ENCODE data around the gene CNDP2. TPM values are rescaled to one million over a fixed set of nuclear protein-coding genes. Genes with fewer than 3 reads are reported as not detected.

CNDP2 gene
- total RNA-seq, 1 donor from 2014 or later: 113 TPM

DNA sequence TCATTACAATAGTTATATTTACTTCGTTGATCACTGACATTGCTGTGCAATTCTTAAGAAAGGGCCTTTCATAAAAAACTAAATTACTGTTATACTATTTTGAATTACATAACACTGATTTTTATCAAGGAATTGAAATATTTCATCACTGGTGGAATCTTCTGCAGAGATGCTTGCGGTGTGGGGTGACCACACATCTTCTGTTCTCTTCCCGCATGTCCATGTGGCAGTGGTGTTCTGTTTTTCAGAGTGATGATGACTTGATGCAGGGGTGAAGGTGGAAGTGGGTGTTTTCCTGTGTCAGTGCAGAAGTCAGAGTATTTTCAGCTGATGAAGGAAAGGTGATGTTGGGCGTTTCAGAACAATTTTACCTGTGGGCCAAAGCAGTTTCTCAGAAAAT, 7.0 kb downstream of the CNDP2 start:
- no peak overlapping the region for H3K4me3 Mint-ChIP-seq (ENCODE audit: unreplicated experiment)
- DNase-seq (ENCODE audit: low spot score): no peak
- H3K27me3 Mint-ChIP-seq (ENCODE audit: unreplicated experiment): peaks cover 3% of the 10 kb centered on the region
- TF ChIP-seq, protein P1, sequence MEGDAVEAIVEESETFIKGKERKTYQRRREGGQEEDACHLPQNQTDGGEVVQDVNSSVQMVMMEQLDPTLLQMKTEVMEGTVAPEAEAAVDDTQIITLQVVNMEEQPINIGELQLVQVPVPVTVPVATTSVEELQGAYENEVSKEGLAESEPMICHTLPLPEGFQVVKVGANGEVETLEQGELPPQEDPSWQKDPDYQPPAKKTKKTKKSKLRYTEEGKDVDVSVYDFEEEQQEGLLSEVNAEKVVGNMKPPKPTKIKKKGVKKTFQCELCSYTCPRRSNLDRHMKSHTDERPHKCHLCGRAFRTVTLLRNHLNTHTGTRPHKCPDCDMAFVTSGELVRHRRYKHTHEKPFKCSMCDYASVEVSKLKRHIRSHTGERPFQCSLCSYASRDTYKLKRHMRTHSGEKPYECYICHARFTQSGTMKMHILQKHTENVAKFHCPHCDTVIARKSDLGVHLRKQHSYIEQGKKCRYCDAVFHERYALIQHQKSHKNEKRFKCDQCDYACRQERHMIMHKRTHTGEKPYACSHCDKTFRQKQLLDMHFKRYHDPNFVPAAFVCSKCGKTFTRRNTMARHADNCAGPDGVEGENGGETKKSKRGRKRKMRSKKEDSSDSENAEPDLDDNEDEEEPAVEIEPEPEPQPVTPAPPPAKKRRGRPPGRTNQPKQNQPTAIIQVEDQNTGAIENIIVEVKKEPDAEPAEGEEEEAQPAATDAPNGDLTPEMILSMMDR (IDR thresholded peaks at IDR 0.05; ENCODE audit: unreplicated experiment): no peak
- H3K27ac Mint-ChIP-seq (ENCODE audit: unreplicated experiment): no peak overlapping the region
- H3K9me3 Mint-ChIP-seq (ENCODE audit: unreplicated experiment): no peaks in the 10 kb centered on the region
- peaks cover 41% of the 10 kb centered on the region for H3K36me3 Mint-ChIP-seq (ENCODE audit: low read depth, unreplicated experiment)
- peaks cover 10% of the 10 kb centered on the region for H3K4me1 Mint-ChIP-seq (ENCODE audit: unreplicated experiment)

DNA sequence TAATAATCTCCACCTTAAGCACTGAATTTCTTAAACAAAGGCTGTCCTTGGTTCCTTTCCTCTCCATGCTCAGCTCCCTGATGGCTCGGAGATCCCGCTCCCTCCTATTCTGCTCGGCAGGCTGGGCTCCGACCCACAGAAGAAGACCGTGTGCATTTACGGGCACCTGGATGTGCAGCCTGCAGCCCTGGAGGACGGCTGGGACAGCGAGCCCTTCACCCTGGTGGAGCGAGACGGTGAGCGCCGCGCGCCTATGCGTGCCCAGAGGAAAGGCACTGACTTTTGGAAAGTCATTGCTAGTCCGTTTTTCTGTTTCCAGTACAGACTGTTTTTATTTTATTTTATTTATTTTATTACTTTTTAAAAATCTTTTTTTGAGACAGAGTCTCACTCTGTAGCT, 9.6 kb downstream of the CNDP2 start:
- Mint-ChIP-seq H3K27me3 (ENCODE audit: unreplicated experiment) (no peaks in the 10 kb centered on the region), H3K27ac (ENCODE audit: unreplicated experiment) (no peak overlapping the region), H3K4me3 (ENCODE audit: unreplicated experiment) (no peak overlapping the region), H3K4me1 (ENCODE audit: unreplicated experiment) (no peaks in the 10 kb centered on the region), H3K9me3 (ENCODE audit: unreplicated experiment) (no peaks in the 10 kb centered on the region), H3K36me3 (ENCODE audit: low read depth, unreplicated experiment) (peaks cover 58% of the 10 kb centered on the region)
- TF ChIP-seq, protein P1 (IDR thresholded peaks at IDR 0.05; ENCODE audit: unreplicated experiment): no peak
- no peak for DNase-seq (ENCODE audit: low spot score)

DNA sequence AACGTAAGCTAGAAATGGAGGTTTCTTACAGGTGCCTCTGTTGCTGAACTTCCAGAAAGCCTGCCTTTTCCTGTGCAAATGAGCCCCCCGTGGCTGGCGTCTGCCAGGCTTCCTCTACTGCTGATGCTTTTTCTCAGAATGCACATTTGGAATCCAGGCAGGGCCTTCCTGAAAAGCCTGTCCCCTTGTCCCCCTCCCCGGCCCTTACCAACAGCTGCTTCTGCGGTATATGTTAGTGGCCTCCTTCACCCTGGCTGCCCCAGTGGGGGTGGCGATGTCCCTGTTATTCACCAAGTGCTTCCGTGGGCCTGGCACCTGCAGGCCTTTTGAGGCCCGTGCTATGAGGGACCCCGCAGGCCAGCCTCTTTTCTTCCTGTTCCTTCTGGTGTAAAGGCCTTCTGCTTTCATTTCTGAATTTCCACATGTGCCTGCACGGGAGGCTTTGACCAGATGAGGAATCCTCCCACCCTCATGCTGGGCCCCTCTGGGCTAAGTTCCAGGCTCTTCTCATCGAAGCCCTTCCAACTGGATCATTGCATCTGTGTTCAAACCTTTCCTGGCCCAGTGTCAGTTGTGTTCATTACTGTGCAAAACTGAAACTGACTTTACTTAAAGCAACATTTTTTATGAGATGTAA, 10.4 kb downstream of the CNDP2 start:
- Mint-ChIP-seq H3K4me1 (ENCODE audit: unreplicated experiment) (no peaks in the 10 kb centered on the region), H3K27me3 (ENCODE audit: unreplicated experiment) (no peaks in the 10 kb centered on the region), H3K4me3 (ENCODE audit: unreplicated experiment) (no peak overlapping the region), H3K27ac (ENCODE audit: unreplicated experiment) (no peak overlapping the region), H3K9me3 (ENCODE audit: unreplicated experiment) (no peaks in the 10 kb centered on the region), H3K36me3 (ENCODE audit: low read depth, unreplicated experiment) (peaks cover 58% of the 10 kb centered on the region)
- no peak for DNase-seq (ENCODE audit: low spot score)
- TF ChIP-seq, protein P1 (IDR thresholded peaks at IDR 0.05; ENCODE audit: unreplicated experiment): no peak

DNA sequence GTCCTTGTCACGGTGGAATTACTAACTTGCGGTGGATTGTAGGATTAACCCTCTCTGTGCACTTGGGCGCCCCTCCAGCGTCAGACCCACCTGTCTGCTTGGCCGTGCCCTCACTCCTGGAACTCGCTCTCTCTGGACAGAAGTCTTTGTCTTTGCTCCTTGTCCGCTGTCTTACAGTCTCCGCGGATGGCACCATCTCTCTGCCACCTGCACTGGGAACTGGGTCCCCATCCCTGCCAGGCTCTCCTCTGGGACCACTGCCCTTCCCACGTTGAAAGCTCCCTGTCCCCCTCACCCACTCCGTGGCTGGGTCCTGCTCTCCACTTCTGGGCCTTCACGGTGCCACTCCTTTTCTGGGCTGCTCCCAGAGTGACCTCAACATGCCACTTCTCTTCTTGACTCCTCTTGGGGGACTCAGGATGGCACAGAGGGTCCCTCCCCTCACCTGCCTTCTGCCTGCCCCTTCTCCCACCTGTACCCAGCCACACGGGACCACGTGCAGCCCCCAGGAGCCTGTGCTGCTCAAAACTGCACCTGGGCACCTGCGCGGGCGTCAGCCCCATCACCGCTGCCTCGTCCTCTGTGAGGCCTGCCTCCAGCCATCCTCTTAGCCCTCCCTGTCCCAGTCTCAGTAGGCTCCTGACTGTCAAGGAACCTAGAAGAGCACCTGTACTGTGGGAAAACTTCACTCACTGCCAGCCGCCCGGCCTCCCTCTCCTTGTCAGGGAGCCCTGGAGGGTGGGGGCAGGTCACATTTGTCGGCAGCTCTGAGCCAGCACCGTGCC, 11.1 kb downstream of the CNDP2 start:
- peaks cover 60% of the 10 kb centered on the region for H3K36me3 Mint-ChIP-seq (ENCODE audit: low read depth, unreplicated experiment)
- no peak overlapping the region for H3K4me3 Mint-ChIP-seq (ENCODE audit: unreplicated experiment)
- no peaks in the 10 kb centered on the region for H3K27me3 Mint-ChIP-seq (ENCODE audit: unreplicated experiment)
- no peaks in the 10 kb centered on the region for H3K4me1 Mint-ChIP-seq (ENCODE audit: unreplicated experiment)
- TF ChIP-seq, protein P1 (IDR thresholded peaks at IDR 0.05; ENCODE audit: unreplicated experiment): no peak
- DNase-seq (ENCODE audit: low spot score): no peak
- H3K9me3 Mint-ChIP-seq (ENCODE audit: unreplicated experiment): no peaks in the 10 kb centered on the region
- no peak overlapping the region for H3K27ac Mint-ChIP-seq (ENCODE audit: unreplicated experiment)

DNA sequence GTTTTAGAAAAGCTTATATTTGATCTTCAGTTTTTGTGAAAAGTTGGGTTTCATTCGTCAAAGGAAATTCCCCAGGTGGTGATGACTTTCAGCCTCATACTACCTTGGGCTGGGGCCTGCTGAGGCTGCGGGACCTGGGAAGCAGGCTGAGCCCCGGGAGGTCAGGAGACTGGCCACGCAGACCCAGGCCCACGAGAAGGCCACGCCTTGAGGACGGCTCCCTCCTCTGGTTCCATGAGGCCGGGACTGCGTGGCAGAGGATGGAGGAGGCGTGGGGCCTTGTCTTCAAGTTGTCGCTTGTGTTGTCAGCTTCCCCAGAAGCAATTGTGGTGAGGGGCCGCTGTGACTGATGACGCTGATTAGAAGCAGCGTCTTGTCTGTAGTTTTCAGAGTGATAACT, 11.8 kb downstream of the CNDP2 start:
- Mint-ChIP-seq H3K36me3 (ENCODE audit: low read depth, unreplicated experiment) (peaks cover 65% of the 10 kb centered on the region), H3K4me1 (ENCODE audit: unreplicated experiment) (no peaks in the 10 kb centered on the region)
- no peak for DNase-seq (ENCODE audit: low spot score)

More for the DNA sequence above, 11.8 kb downstream of the CNDP2 start:
- H3K27ac Mint-ChIP-seq (ENCODE audit: unreplicated experiment): no peak overlapping the region
- H3K27me3 Mint-ChIP-seq (ENCODE audit: unreplicated experiment): peaks cover 2% of the 10 kb centered on the region
- peaks cover 3% of the 10 kb centered on the region for H3K9me3 Mint-ChIP-seq (ENCODE audit: unreplicated experiment)
- TF ChIP-seq, protein P1 (IDR thresholded peaks at IDR 0.05; ENCODE audit: unreplicated experiment): no peak
- no peak overlapping the region for H3K4me3 Mint-ChIP-seq (ENCODE audit: unreplicated experiment)
